Limb (tissue), 2 donors: ENCODE data around the gene FALEC.

ENCODE experiments used
- DNase-seq, 2 donors: peaks; one replicate each; pipeline ENCODE4 v3.0.0-alpha.2; 2016; ENCODE audit errors: extremely low spot score in 2 of 2

Gene FALEC

DNA sequence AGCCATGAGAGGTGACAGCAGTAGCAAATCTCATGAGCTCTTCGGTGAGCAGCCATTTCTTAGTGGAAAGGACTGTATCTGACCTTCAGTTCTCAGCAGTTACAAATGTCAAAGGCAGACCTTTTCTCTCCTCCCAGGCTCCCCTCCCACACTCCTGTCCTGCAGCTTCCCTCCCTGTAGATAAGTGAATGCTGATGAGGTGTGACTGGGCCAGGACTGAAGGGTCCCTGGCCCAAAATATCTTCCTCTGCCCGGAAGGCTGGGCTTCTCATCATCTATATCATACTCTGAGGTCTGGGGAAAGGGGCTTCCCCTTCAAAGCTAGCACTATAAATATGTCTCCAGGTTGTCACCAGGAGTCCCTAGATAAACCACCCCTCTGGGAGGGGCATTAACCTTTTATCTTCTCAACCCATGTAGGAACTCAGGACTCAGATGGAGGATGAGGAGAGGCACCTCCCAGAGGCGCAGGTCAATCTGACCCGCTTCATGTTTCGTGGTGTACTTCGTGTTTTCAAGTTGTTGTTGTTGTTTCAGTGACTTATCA is 30.0 kb downstream of the FALEC start:
- no peak for DNase-seq

DNA sequence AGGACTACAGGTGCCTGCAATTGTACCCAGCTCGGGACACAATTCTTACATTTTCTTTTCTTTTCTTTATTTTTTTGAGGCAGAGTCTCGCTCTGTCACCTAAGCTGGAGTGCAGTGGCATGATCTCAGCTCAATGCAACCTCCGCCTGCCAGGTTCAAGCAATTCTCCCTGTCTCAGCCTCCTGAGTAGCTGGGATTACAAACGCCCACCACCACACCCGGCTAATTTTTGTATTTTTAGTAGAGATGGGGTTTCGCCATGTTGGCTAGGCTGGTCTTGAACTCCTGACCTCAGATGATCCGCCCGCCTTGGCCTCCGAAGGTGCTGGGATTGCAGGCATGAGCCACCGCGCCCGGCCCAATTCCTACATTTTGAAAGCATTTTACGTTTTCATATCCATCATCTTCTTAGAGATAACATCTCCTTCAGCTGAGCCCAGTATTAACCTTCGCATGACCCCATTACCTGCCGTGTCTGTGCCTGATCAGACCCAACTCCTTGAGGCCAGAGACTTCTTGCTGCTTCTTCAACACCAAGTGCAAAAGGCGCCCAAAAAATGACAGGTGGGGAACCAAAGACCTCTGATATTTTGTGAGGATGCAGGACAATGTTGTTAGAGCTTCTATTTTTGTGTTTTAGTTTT is 30.9 kb downstream of the FALEC start:
- DNase-seq = no peak

DNA sequence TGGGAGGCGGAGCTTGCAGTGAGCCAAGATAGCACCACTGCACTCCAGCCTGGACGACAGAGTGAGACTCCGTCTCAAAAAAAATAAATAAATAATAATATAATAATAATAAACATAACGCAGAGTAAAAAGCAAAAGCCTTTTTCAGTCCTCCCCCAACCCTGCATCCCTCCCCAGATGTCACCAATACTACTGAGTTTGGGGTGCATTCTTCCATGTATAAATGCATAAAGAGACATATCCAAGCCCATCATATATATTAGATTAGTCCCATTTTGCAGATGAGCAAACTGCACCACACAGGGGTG is 32.7 kb downstream of the FALEC start:
- no peak for DNase-seq

DNA sequence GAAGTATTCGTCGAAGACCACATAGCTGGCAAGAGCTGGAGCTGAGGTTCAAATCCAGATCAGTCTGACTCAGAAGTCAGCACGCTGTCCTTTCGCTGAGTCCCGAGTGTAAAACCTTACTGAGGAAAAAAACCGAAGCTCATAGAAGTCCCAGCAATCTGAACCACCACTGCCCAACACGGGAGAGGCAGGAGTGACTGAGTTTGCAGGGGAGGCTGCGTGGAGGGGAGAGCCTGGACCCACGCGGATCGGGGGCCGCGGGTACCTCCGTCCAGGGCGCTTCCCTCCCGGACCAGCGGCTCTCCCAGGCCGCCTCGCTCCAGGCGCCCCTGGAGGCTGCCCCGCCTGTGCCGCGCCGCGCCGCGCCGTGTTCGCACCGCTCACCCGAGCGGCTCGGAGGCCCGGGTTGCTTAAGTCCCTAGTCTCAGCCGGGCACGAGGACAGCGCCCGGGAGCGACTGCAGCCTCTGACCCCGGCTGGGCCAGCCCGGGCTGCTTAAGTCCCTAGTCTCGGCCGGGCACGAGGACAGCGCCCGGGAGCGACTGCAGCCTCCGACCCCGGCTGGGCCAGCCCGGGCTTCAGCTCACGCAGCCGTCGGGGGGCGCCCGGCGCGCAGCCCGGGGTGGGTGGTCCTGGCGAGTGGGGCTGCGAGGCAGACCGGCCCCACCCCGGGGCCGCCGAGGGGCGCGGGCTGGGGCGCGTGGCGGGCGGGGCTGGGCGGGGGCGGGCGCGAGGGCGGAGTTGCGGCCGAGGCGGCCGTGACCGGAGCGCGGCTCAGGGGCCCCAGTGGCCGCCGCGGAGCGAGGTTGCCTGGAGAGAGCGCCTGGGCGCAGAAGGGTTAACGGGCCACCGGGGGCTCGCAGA is 33.3 kb downstream of the FALEC start, which contains the start of gene ADAMTSL4:
Gene ADAMTSL4 (plus strand): TSS at position 777 of the 864 bp plus-strand sequence. CDS start 2,881 bp downstream, outside the sequence.
- DNase-seq = peak in 1 of 2 donors; percentile 84

DNA sequence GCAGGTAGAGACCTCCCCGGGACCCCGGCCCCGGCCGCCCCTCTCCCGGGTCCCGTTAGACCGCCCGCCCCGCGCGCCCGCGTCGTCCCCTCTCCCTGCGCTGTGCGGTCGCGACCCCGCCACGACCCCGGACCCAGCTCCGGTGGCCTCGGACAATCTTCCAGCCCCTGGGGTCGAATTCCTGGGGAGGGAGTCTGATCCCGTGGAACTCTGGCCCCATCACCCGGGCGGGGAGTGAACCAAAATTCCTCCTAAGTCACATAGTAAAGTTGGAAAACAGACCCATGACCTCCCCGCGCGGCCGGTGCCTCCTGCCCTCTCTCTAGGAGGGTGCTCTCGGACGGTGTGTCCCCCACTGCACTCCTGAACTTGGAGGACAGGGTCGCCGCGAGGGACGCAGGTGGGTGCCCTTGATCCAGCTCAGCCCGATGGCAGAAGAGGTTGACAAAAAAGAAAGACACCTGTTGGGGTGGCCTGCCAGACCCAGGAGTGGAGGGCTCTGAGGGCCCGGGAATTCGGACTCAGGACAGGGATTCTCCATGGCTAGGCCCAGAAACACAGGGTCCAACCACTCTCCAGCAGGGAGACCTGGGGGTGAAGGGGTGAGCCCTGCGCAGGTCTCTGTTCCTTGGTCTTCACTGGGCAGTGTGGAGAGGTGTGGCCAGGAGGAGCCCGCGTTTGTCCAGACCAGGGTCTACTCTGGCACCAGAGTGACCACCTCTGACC is 34.1 kb downstream of the FALEC start:
- DNase-seq = no peak

DNA sequence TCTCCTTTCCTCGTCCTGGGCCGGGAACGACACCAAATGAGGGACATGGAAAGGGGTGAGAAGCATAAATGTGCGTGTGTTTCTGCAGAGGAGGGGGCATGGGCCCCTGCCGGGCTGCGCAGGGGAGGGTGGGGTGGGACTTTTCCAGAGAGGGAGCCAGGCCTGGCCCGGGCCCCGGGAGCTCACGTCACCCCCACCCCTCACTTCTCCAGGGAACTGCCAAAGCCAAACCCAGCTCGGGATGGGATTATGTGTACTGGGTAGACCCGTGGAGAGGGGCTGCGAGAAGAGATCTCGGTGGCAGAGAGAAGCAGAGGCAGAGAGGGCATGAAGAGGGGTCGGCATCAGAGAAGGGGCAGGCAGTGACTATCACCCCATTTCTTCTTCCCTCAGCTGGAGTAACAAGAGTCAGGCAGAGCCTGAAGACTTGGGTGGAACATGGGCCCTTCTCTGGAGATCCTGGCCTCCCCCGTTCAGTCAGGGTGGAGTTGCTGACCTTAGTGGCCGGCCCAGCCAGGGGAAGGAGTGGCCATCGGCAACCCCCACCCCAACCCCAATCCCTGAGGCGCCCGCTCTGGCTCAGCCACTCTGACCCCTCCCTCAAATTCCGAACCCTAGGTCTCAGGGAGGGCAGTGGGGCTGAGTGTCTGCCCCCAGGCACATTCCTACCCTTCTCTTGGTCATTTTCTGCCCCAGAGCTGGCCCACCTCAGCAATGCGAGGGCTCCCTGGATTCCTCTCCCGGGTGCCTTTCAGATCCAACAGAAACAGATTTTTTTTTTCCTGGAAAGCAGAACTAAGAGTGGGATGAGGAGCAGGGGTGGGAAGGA is 34.9 kb downstream of the FALEC start:
- DNase-seq = peak in 1 of 2 donors; percentile 69

DNA sequence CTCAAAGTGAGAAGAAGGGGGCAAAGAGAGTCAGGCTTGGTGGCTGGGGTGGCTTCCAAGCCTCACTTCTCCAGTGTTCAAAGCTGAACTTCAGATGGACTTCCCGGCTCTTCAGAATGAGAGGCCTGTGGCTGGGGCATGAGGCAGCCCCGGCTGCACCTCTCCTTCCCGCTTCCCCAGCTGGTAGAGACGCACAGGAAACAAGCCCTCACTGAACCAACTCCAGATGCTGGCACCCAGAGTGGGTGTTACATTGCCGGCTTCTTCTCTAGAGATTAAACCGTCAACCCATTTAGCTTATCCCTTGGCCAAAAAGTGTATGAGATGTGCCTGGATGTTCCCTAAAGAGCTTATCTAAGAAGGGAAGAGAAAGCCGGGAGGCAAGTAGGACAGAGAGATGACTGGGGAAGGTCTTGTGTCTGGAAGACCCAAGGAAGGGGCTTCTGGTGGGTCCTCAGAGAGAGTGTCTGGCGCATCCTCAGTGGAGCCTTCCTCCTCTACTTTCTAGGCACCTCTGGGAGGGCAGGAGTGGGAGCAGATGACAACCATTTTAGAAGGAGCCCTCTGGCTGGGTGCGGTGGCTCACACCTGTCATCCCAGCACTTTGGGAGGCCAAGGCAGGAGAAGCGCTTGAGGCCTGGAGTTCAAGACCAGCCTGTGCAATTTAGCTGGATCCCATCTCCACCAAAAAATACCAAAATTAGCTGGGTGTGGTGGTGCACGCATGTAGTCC is 35.7 kb downstream of the FALEC start:
- DNase-seq = no peak

DNA sequence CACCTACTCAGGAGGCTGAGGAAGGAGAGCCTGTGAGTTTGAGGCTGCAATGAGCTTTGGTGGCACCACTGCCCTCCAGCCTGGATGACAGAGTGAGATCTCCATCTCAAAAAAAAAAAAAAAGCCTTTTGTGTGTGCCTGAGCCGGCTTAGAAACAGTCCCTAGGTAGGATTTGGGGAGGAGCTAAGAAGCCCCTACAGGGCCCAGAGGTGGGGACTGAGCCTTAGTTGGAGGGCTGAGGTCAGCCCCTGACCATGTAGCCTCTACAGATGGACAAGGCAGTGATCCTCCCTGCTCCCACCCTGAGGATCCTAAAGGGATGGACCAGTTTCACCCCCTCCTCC is 36.2 kb downstream of the FALEC start:
- no peak for DNase-seq

DNA sequence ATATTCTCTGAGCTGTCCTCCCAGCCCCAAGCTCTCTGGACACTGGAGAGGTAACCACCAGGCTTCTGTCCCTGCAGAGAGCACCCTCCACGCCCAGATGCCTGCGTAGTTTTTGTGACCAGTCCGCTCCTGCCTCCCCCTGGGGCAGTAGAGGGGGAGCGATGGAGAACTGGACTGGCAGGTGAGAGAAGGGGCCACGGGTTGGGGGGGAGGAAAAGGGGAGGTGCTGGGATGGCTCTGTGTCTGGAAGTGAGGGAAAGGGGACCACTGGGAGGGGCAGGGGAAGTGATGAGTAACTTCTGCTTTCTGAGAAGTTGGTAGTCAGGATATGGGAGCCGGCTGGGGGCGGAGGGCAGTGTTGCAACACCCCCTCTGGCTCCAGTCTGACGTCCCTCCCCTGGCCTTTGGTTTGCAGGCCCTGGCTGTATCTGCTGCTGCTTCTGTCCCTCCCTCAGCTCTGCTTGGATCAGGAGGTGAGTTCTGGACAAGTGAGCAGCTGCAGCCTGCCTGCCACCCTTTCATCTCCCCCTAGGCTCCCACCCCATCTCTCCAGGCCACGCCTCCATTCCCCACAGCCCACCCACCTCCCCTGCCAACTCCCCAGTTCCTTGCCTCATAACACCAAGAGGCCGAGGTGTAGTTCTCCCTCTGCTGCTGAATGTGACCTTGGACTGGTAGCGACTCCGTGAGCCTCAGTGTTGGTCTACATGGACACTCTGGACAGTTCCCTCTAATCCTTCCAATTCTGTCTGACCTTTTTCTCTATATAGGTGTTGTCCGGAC is 36.8 kb downstream of the FALEC start:
- DNase-seq = peak in 1 of 2 donors; percentile 68

DNA sequence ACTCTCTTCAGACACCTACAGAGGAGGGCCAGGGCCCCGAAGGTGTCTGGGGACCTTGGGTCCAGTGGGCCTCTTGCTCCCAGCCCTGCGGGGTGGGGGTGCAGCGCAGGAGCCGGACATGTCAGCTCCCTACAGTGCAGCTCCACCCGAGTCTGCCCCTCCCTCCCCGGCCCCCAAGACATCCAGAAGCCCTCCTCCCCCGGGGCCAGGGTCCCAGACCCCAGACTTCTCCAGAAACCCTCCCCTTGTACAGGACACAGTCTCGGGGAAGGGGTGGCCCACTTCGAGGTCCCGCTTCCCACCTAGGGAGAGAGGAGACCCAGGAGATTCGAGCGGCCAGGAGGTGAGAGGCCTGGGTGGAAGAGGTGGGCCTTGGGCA is 37.3 kb downstream of the FALEC start:
- no peak for DNase-seq

DNA sequence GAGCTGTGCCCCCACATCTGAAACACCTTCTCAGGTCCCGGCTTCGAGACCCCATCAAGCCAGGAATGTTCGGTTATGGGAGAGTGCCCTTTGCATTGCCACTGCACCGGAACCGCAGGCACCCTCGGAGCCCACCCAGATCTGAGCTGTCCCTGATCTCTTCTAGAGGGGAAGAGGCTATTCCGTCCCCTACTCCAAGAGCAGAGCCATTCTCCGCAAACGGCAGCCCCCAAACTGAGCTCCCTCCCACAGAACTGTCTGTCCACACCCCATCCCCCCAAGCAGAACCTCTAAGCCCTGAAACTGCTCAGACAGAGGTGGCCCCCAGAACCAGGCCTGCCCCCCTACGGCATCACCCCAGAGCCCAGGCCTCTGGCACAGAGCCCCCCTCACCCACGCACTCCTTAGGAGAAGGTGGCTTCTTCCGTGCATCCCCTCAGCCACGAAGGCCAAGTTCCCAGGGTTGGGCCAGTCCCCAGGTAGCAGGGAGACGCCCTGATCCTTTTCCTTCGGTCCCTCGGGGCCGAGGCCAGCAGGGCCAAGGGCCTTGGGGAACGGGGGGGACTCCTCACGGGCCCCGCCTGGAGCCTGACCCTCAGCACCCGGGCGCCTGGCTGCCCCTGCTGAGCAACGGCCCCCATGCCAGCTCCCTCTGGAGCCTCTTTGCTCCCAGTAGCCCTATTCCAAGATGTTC is 38.0 kb downstream of the FALEC start:
- DNase-seq = no peak

DNA sequence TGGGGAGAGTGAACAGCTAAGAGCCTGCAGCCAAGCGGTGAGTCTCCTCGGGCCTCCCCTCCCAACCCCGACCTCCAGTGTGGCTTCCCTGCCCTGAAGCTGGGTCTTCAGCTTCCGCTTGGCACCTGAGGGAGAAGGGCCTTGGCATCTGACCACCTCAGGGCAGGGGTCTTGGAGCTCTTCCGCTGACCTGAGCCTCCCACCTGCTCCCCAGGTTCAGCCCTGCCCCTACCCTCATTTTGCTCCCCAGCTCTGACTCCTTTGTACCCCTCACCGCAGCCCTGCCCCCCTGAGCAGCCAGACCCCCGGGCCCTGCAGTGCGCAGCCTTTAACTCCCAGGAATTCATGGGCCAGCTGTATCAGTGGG is 38.5 kb downstream of the FALEC start:
- no peak for DNase-seq

DNA sequence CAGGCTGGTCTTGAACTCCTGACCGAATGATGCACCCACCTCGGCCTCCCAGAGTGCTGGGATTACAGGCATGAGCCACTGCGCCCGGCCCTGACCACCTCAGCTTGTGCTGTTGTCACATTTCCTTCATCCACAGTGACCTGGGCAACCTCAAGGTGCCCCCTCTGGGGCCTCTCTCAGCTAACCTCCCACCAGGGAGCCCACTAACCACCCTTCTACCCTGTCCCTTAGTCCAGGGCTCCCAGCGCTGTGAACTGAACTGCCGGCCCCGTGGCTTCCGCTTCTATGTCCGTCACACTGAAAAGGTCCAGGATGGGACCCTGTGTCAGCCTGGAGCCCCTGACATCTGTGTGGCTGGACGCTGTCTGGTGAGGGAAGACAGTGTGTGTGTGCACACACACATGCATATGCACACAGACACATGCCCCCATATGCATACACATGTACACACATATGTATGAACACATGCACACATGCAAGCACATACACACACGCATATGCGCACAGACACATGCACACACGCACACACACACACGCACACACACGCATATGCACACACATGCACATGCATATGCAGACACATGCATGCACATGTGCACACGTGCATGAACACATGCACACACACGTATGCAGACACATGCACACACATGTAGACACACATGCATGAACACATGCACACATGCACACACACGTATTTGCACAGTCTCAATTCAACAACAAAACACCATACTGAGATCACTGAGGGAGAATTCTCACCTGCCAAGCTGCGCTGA is 39.8 kb downstream of the FALEC start:
- no peak for DNase-seq

DNA sequence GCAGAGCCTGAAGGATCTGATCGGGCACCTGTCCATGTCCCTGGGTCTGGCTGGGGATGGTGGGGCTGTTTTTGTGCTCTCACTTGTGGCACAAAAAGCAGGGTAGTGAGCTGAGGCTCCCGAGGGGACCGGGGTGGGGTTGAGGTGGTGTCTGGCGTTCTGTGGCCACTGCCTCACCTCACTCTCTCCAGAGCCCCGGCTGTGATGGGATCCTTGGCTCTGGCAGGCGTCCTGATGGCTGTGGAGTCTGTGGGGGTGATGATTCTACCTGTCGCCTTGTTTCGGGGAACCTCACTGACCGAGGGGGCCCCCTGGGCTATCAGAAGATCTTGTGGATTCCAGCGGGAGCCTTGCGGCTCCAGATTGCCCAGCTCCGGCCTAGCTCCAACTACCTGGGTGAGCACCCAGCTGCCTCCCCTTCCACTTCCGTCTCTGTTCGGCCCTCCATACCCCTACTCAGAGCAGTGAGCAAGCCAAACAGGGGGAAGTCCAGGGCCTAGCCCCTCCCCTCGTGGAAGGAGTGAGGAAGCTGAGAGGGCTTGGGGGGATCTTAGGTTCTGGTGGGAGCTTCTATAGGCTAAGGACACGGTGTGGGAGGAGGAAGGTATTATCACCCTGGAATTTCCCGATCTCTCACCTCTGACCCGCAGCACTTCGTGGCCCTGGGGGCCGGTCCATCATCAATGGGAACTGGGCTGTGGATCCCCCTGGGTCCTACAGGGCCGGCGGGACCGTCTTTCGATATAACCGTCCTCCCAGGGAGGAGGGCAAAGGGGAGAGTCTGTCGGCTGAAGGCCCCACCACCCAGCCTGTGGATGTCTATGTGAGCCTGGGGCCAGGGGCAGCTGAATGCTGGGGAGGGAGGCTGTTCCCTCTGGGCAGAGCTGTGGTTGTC is 40.7 kb downstream of the FALEC start:
- DNase-seq = peak in 1 of 2 donors; percentile 26

DNA sequence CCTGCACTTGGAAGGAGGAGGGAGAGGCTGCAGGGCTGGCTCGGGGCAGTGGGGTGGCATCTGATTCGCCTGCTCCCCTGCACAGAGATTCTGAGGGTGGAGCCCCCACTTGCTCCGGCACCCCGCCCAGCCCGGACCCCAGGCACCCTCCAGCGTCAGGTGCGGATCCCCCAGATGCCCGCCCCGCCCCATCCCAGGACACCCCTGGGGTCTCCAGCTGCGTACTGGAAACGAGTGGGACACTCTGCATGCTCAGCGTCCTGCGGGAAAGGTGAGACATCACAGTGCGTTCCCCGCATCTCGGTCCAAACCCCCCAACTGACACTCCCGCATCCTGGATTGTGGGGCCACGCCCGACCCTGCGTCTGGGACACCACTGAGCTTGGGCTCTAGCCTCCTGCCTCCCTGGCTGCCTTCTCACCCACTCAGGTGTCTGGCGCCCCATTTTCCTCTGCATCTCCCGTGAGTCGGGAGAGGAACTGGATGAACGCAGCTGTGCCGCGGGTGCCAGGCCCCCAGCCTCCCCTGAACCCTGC is 41.6 kb downstream of the FALEC start:
- no peak for DNase-seq

DNA sequence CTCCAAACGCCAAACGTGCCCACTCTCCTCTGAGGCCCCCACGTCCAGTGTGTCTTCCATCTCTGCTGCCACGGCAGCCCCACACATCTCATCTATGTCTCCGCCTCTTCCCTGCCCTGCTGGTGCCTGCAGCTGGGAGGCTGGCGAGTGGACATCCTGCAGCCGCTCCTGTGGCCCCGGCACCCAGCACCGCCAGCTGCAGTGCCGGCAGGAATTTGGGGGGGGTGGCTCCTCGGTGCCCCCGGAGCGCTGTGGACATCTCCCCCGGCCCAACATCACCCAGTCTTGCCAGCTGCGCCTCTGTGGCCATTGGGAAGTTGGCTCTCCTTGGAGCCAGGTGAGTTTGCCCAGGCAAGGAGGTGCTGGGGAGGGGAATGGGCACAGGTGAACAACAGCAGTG is 42.3 kb downstream of the FALEC start:
- DNase-seq = no peak

DNA sequence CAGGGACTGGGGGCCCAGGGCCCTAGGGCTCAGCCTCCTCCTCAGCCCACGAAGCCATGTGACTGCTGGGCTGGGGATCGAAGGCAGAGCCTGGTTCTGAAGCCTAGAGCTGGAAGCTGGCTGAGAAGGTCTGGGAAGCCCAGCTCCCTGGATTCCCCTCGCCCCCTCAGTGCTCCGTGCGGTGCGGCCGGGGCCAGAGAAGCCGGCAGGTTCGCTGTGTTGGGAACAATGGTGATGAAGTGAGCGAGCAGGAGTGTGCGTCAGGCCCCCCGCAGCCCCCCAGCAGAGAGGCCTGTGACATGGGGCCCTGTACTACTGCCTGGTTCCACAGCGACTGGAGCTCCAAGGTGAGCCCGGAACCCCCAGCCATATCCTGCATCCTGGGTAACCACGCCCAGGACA is 42.8 kb downstream of the FALEC start:
- DNase-seq = no peak
